Vagina (tissue), 2 donors: ENCODE results near the gene MOGAT1. TPM values are rescaled to one million over a fixed set of nuclear protein-coding genes. Genes with fewer than 3 reads are reported as not detected.
A peak's percentile ranks its signal among the peaks of the same experiment; 100 is the strongest.

Experiments used
- DNase-seq, 2 donors: peaks; one replicate each; pipeline ENCODE4 v3.0.0-alpha.2; 2017; ENCODE audit errors: extremely low spot score in 2 of 2
- H3K27ac ChIP-seq: fragments of 200-600 bp; sonication (generic); one replicate; pipeline ENCODE4 v1.5.1; 2019
- H3K27me3 ChIP-seq: fragments of 200-600 bp; sonication (generic); one replicate; pipeline ENCODE4 v1.5.1; 2019
- H3K36me3 ChIP-seq, 2 donors: fragments of 200-600 bp; sonication (generic); one replicate each; pipeline ENCODE4 v1.5.1; 2017 to 2019
- H3K4me1 ChIP-seq: fragments of 200-600 bp; sonication (generic); one replicate; pipeline ENCODE4 v1.5.1; 2019
- H3K4me3 ChIP-seq, 2 donors: fragments of 200-600 bp; sonication (generic); 1 replicate in 1 of 2; 2 replicates in 1 of 2; pipeline ENCODE4 v1.5.1; 2016 to 2019
- H3K9me3 ChIP-seq: fragments of 200-600 bp; sonication (generic); one replicate; pipeline ENCODE4 v1.5.1; 2019
- POLR2A ChIP-seq, 2 donors: fragments of 450-650 bp; IDR thresholded peaks; one replicate each; pipeline ENCODE4 v1.6.1; 2017; ENCODE audit warnings: antibody characterized with exemption in 2 of 2, mild to moderate bottlenecking in 2 of 2, moderate library complexity in 2 of 2
- POLR2AphosphoS5 ChIP-seq, 2 donors: sonication (generic); formaldehyde crosslinking; IDR thresholded peaks; one replicate each; pipeline ENCODE4 v1.9.0; 2017; ENCODE audit warnings: antibody characterized with exemption in 2 of 2, mild to moderate bottlenecking in 2 of 2, low read depth in 1 of 2; ENCODE audit not compliant: insufficient read depth in 1 of 2
- intact Hi-C: fragments of 100-400 bp; cut with DNase I; formaldehyde crosslinking; loops from one replicate; pipeline ENCODE4 v1.15.1; 2023
- total RNA-seq: library from RNA; depleted of rRNA; stranded (reverse); fragments of >200 nt; gene quantifications from one replicate; pipeline ENCODE4 v1.2.3, GENCODE V29; 2016
- TF ChIP-seq, protein P1 (sequence below), 3 experiments: fragments of 450-650 bp in 2 of 3; fragments of 200-600 bp in 1 of 3; sonication (generic) in 1 of 3; IDR thresholded peaks; one replicate each; pipeline ENCODE4 v1.5.1; 2017 to 2019; ENCODE audit warnings: antibody characterized with exemption in 3 of 3, mild to moderate bottlenecking in 2 of 3, moderate library complexity in 2 of 3

The MOGAT1 gene
- total RNA-seq, 1 donor from 2014 or later, result not detected

DNA sequence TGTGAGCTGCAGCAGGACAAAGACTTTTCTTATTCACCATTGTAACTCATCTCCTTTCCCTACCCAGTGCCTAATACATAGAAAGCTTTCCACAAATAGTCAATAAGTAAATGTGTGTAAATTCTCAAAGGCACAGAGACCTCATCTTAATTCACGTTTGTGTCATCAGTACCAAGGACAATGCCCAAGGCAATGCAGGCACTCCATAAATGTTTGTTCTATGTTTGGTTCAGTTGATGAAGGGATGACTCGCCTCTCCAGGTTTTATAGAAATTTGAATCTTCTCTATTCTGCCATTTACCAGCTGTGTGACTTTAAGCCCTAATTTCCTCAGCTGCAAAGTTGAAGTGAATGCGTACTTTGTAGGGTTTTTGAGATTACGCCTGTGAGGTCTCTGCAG lies 2.1 kb upstream of the MOGAT1 start:
- Histone ChIP-seq H3K4me1 (peaks cover 9% of the 10 kb centered on the region), H3K36me3 (no peaks in the 10 kb centered on the region), H3K27ac (no peak overlapping the region), H3K9me3 (no peaks in the 10 kb centered on the region), H3K27me3 (no peaks in the 10 kb centered on the region), H3K4me3 (no peak overlapping the region)
- intact Hi-C loops, result no loop called here
- TF ChIP-seq POLR2A (IDR thresholded peaks at IDR 0.05) (no peak), POLR2AphosphoS5 (IDR thresholded peaks at IDR 0.05; ENCODE audit: insufficient read depth in 1 of 2, low read depth in 1 of 2) (no peak)
- TF ChIP-seq, protein P1, sequence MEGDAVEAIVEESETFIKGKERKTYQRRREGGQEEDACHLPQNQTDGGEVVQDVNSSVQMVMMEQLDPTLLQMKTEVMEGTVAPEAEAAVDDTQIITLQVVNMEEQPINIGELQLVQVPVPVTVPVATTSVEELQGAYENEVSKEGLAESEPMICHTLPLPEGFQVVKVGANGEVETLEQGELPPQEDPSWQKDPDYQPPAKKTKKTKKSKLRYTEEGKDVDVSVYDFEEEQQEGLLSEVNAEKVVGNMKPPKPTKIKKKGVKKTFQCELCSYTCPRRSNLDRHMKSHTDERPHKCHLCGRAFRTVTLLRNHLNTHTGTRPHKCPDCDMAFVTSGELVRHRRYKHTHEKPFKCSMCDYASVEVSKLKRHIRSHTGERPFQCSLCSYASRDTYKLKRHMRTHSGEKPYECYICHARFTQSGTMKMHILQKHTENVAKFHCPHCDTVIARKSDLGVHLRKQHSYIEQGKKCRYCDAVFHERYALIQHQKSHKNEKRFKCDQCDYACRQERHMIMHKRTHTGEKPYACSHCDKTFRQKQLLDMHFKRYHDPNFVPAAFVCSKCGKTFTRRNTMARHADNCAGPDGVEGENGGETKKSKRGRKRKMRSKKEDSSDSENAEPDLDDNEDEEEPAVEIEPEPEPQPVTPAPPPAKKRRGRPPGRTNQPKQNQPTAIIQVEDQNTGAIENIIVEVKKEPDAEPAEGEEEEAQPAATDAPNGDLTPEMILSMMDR (IDR thresholded peaks at IDR 0.05), result no peak
- DNase-seq, result no peak

DNA sequence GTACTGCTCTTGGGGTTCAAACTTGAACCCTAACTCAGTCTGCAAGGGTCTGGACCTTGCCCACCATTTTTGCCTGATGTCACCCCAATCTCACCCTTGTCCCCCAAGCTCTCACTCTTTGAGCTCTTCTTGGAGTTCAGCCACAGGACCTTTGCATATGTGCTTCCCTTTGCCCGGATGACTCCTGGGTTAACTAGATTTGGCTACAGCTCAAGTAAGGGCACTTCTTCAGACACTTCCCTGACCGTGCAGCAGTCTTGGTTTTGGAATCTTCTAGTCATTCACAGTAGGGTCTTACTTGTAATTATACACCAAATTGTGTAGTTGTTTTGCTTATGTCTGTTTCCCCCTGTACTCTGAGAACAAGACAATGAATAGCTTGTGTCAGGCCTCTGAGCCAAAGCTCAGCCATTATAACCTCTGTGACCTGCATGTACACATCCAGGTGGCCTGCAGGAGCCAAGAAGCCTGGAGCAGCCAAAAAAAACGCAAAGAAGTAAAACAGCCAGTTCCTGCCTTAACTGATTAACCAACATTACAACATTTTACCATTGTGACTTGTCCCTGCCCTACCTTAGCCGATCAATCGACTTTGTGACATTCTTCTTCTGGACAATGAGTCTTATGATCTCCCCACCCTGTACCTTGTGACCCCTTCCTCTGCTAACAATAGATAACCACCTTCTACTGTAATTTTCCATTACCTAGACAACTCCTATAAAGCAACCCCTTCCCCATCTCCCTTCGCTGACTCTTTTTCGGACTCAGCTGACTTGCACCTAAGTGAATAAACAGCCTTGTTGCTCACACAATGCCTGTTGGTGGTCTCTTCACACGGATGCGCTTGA lies 1.0 kb upstream of the MOGAT1 start:
- H3K27ac ChIP-seq, result no peak overlapping the region
- no peak for TF ChIP-seq POLR2A (IDR thresholded peaks at IDR 0.05)
- TF ChIP-seq POLR2AphosphoS5 (IDR thresholded peaks at IDR 0.05; ENCODE audit: insufficient read depth in 1 of 2, low read depth in 1 of 2), result no peak
- TF ChIP-seq, protein P1 (IDR thresholded peaks at IDR 0.05), result no peak

DNA sequence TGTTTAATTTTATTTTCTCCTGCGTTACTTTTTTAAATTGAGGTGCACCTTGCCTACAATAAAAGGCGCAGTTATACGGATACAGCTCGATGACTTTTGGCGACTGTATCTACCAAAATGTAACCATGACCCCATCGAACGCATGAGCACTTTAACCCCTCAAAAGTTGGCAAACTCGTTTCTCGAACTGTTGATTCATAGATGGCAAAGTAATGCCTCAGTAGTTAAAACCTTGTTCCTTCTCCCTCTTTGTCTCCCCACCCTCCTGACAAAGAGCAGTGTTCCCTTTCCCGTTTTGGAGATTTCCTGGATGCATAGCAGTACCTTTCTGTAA lies 577 bp downstream of the MOGAT1 start:
- Histone ChIP-seq H3K4me1 (peaks cover 9% of the 10 kb centered on the region), H3K9me3 (no peaks in the 10 kb centered on the region), H3K4me3 (peak overlapping the region; percentile 28 to 48), H3K27me3 (no peaks in the 10 kb centered on the region), H3K36me3 (no peaks in the 10 kb centered on the region), H3K27ac (no peak overlapping the region)
- intact Hi-C loops, result no loop called here
- DNase-seq, result no peak
- TF ChIP-seq POLR2A (IDR thresholded peaks at IDR 0.05) (no peak), POLR2AphosphoS5 (IDR thresholded peaks at IDR 0.05; ENCODE audit: insufficient read depth in 1 of 2, low read depth in 1 of 2) (no peak)
- TF ChIP-seq, protein P1 (IDR thresholded peaks at IDR 0.05), result no peak

More for the DNA sequence above, 1.0 kb upstream of the MOGAT1 start:
- intact Hi-C loops, result no loop called here
- no peaks in the 10 kb centered on the region for H3K9me3 ChIP-seq
- H3K4me3 ChIP-seq, result no peak overlapping the region
- no peak for DNase-seq
- H3K36me3 ChIP-seq, result no peaks in the 10 kb centered on the region
- H3K4me1 ChIP-seq, result peaks cover 9% of the 10 kb centered on the region
- no peaks in the 10 kb centered on the region for H3K27me3 ChIP-seq

DNA sequence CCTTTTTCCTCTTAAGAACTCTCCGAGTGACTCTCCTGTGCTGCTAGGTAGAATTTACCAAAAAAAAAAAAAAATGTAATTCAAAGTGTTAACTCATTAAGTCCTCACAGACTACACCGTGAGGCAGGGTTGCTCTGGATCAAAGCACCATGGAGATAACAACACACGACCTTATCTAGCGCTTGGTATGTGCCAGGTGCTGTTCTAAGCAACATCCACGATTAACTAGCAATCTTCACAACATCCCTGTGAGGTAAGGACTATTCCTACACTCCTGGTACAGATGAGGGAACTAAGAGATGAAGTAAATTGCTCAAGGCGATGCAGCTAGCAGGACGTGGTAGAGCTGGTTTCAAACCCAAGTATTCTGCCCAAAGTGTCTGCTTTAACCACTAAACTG lies 1.8 kb downstream of the MOGAT1 start:
- TF ChIP-seq POLR2AphosphoS5 (IDR thresholded peaks at IDR 0.05; ENCODE audit: insufficient read depth in 1 of 2, low read depth in 1 of 2) (no peak), POLR2A (IDR thresholded peaks at IDR 0.05) (no peak)
- TF ChIP-seq, protein P1 (IDR thresholded peaks at IDR 0.05), result no peak
- H3K9me3 ChIP-seq, result no peaks in the 10 kb centered on the region
- H3K27me3 ChIP-seq, result no peaks in the 10 kb centered on the region
- no peak overlapping the region for H3K4me3 ChIP-seq
- no peaks in the 10 kb centered on the region for H3K36me3 ChIP-seq
- no peak overlapping the region for H3K27ac ChIP-seq
- peaks cover 9% of the 10 kb centered on the region for H3K4me1 ChIP-seq
- DNase-seq, result no peak
- intact Hi-C loops, result no loop called here

DNA sequence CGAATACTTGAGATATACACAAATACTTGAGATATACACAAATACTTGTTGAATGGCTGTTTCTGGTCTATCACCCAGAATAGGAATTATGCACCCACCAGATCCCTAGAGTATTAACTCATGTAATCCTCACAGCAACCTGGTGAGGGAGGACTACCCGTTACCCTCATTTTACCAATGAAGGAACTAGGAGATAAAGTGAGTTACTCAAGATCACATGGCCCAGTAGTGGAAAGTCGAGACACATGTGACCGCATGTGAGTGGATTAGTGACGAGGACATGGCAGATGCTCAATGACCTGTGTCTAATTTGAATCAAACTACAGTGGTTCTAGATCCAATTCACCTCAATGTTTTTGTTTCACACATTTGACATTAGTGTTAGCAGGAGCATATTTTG lies 2.4 kb downstream of the MOGAT1 start:
- Histone ChIP-seq H3K9me3 (no peaks in the 10 kb centered on the region), H3K27me3 (no peaks in the 10 kb centered on the region), H3K27ac (no peak overlapping the region), H3K4me3 (no peak overlapping the region), H3K36me3 (no peaks in the 10 kb centered on the region), H3K4me1 (peaks cover 9% of the 10 kb centered on the region)
- TF ChIP-seq, protein P1 (IDR thresholded peaks at IDR 0.05), result no peak
- TF ChIP-seq POLR2AphosphoS5 (IDR thresholded peaks at IDR 0.05; ENCODE audit: insufficient read depth in 1 of 2, low read depth in 1 of 2) (no peak), POLR2A (IDR thresholded peaks at IDR 0.05) (no peak)
- intact Hi-C loops, result no loop called here
- DNase-seq, result no peak
